ENCODE data around the gene CIBAR2.

The CIBAR2 gene

DNA sequence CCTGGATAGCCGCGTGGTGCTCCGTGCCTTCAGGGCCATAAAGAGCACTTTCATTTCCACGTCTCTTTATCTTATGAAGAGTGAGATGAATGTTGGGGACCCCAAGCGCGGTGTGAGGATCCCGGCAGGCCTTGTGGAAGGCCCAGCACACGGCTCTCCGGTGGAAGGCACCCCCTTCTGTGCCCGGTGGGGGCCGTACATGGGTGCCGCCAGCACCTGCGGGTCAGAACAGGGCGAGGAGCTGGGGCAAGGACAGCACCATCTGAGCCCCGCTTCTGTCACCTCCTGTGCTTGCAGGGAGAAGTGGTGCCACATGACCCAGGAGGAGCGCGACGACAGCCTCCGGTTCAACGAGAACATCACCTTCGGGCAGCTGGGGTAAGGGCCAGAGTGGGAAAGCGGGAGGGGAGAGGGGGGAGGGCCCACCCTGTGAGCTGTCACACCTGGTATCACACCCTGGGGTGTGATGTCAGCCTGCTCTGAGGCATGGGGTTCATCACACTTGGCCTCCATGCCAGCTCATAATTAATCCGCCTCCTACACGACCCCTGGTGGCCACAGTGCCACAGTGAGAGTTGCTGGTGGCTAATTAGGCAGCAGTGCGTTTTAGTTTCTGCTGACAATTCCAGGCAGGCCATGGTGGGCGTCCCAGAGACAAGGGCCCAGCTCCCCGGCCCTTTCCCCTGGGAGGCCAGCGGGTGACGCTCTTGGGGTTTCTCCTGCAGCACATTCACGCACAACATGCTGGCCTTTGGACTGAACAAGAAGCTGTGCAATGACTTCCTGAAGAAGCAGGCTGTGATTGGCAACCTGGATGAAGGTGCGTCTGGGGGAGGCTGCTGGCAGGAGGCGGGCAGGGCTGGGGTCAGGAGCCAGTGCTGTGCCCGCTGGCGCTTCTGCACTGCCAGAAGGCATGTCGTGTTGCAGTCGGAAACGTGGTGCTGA, 25.7 kb downstream of the CIBAR2 start:
- Histone ChIP-seq H3K36me3 (replicated peaks; ENCODE audit: low read depth, low read length) (no peaks in the 10 kb centered on the region), H4K20me1 (ENCODE audit: insufficient read depth, low read length) (no peaks in the 10 kb centered on the region), H3K9ac (ENCODE audit: low read length) (no peak overlapping the region), H2AFZ (ENCODE audit: low read depth, low read length) (0 out of 2 replicates have a peak overlapping the region, but pooled peaks have one; percentile 23), H3K4me2 (ENCODE audit: low read length) (peak overlapping the region; percentile 29; the same call in 1 of the 2 replicates), H3K27me3 (ENCODE audit: low read depth, low read length) (peaks cover 11% of the 10 kb centered on the region), H3K27ac (ENCODE audit: low read length) (no peak overlapping the region), H3K79me2 (ENCODE audit: low read length) (no peaks in the 10 kb centered on the region), H3K9me3 (ENCODE audit: insufficient read depth, low read length) (no peaks in the 10 kb centered on the region), H3K4me1 (ENCODE audit: low read length) (peaks cover 8% of the 10 kb centered on the region), H3K4me3 (ENCODE audit: low read length) (no peak overlapping the region)
- no peak for TF ChIP-seq EZH2phosphoT487 (IDR thresholded peaks at IDR 0.05; ENCODE audit: low read depth)
- TF ChIP-seq, protein P1, sequence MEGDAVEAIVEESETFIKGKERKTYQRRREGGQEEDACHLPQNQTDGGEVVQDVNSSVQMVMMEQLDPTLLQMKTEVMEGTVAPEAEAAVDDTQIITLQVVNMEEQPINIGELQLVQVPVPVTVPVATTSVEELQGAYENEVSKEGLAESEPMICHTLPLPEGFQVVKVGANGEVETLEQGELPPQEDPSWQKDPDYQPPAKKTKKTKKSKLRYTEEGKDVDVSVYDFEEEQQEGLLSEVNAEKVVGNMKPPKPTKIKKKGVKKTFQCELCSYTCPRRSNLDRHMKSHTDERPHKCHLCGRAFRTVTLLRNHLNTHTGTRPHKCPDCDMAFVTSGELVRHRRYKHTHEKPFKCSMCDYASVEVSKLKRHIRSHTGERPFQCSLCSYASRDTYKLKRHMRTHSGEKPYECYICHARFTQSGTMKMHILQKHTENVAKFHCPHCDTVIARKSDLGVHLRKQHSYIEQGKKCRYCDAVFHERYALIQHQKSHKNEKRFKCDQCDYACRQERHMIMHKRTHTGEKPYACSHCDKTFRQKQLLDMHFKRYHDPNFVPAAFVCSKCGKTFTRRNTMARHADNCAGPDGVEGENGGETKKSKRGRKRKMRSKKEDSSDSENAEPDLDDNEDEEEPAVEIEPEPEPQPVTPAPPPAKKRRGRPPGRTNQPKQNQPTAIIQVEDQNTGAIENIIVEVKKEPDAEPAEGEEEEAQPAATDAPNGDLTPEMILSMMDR (IDR thresholded peaks at IDR 0.05; ENCODE audit: low read depth, low read length): peak; percentile 60

DNA sequence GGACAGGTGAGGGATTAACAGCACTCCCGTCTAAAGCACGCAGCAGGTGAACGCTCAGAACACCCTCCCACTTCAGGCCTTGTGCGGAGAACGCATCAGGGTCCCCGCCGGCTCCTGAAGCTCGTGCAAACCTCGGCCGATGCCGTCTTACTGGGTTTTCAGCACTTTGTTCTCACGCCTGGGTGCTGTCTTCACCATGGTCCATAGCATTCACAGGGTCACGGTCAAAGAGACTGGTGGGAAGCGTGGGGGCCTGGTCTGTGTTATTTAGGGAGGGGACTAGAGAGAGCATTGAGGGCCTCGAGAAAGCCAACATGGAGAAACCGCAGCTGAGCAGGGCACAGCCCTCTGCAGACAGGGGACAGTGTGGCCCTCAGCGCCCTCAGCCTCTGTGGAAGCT, 26.6 kb downstream of the CIBAR2 start:
- Histone ChIP-seq H3K4me1 (ENCODE audit: low read length) (peaks cover 8% of the 10 kb centered on the region), H3K27ac (ENCODE audit: low read length) (no peak overlapping the region), H3K27me3 (ENCODE audit: low read depth, low read length) (peaks cover 11% of the 10 kb centered on the region), H2AFZ (ENCODE audit: low read depth, low read length) (no peak overlapping the region), H3K79me2 (ENCODE audit: low read length) (no peaks in the 10 kb centered on the region), H3K9me3 (ENCODE audit: insufficient read depth, low read length) (no peaks in the 10 kb centered on the region), H4K20me1 (ENCODE audit: insufficient read depth, low read length) (no peaks in the 10 kb centered on the region), H3K9ac (ENCODE audit: low read length) (no peak overlapping the region), H3K36me3 (replicated peaks; ENCODE audit: low read depth, low read length) (no peaks in the 10 kb centered on the region), H3K4me2 (ENCODE audit: low read length) (no peak overlapping the region), H3K4me3 (ENCODE audit: low read length) (no peak overlapping the region)
- TF ChIP-seq, protein P1 (IDR thresholded peaks at IDR 0.05; ENCODE audit: low read depth, low read length): no peak
- no peak for TF ChIP-seq EZH2phosphoT487 (IDR thresholded peaks at IDR 0.05; ENCODE audit: low read depth)

DNA sequence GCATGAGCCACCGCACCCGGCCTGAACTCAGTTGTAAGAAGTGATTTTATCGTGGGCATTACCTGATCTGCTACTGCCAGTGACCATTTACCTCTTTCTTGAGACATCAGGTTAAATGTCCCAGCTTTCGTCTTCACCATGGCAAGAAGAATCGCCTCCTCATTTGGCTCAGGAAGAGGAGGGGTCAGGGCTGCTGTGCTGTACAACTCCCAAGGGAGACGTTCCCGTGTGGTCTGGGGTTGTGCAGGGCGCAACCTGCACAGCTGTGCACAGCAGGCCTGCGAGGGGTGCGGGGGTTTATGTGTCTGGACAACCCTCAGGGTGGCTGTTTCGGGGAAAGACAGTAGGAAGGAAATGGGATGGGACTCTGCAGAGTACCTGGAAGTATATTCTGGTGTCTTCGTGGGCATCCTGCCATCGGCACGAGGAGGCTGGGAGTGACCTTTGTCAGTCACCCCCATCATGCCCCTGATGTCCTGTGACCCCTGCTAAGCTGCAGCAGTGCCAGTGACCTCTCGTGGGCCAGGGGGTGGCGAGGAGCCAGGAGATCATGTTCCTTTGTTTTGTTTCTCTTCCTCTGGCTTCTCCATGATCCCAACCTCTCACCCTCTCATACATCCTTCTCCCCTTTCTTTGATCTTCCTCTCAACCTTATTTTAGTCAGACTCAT, 27.3 kb downstream of the CIBAR2 start:
- Histone ChIP-seq H2AFZ (ENCODE audit: low read depth, low read length) (no peak overlapping the region), H3K4me2 (ENCODE audit: low read length) (no peak overlapping the region), H3K27ac (ENCODE audit: low read length) (no peak overlapping the region), H3K4me1 (ENCODE audit: low read length) (peaks cover 8% of the 10 kb centered on the region), H3K36me3 (replicated peaks; ENCODE audit: low read depth, low read length) (no peaks in the 10 kb centered on the region), H3K4me3 (ENCODE audit: low read length) (no peak overlapping the region), H3K27me3 (ENCODE audit: low read depth, low read length) (peaks cover 11% of the 10 kb centered on the region), H4K20me1 (ENCODE audit: insufficient read depth, low read length) (no peaks in the 10 kb centered on the region), H3K9ac (ENCODE audit: low read length) (no peak overlapping the region), H3K79me2 (ENCODE audit: low read length) (no peaks in the 10 kb centered on the region), H3K9me3 (ENCODE audit: insufficient read depth, low read length) (no peaks in the 10 kb centered on the region)
- TF ChIP-seq, protein P1 (IDR thresholded peaks at IDR 0.05; ENCODE audit: low read depth, low read length): no peak
- TF ChIP-seq EZH2phosphoT487 (IDR thresholded peaks at IDR 0.05; ENCODE audit: low read depth): no peak

DNA sequence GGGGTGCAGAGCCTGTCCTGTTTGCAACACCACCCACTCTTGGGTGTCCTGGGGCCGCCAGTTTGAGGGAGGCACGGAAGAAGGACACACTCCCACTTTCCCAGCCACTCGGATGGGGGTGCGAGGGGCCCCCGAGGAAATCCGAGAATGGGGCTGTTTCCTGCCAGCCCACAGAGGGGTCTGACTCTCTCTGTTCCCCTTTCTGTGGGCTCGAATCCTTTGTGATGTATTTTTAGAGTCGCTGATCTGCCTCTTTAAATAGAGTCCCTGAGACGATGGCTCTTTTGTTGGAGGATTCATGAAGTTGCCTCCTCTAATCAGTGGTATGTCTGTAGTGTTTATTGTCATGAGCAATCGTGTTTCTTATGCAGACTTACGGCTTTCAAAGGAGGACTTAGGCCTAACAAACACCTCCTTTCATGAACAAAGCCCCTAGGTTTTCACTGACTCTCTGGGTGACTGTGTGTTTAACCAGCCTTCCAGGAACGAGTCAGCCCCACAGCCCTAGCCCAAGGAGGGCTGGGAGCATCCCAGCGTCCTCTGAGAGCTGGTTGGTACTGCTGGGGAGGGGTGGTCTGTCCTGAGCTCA, 29.1 kb downstream of the CIBAR2 start:
- H3K36me3 ChIP-seq (replicated peaks; ENCODE audit: low read depth, low read length): no peaks in the 10 kb centered on the region
- no peaks in the 10 kb centered on the region for H3K9me3 ChIP-seq (ENCODE audit: insufficient read depth, low read length)
- no peak for TF ChIP-seq EZH2phosphoT487 (IDR thresholded peaks at IDR 0.05; ENCODE audit: low read depth)
- TF ChIP-seq, protein P1 (IDR thresholded peaks at IDR 0.05; ENCODE audit: low read depth, low read length): no peak
- no peak overlapping the region for H2AFZ ChIP-seq (ENCODE audit: low read depth, low read length)
- H3K4me3 ChIP-seq (ENCODE audit: low read length): no peak overlapping the region
- H3K27ac ChIP-seq (ENCODE audit: low read length): no peak overlapping the region
- H3K9ac ChIP-seq (ENCODE audit: low read length): no peak overlapping the region
- peaks cover 11% of the 10 kb centered on the region for H3K27me3 ChIP-seq (ENCODE audit: low read depth, low read length)
- peak overlapping the region; percentile 13; the same call in 1 of the 2 replicates for H3K4me2 ChIP-seq (ENCODE audit: low read length)
- H4K20me1 ChIP-seq (ENCODE audit: insufficient read depth, low read length): no peaks in the 10 kb centered on the region
- H3K4me1 ChIP-seq (ENCODE audit: low read length): peaks cover 8% of the 10 kb centered on the region
- H3K79me2 ChIP-seq (ENCODE audit: low read length): no peaks in the 10 kb centered on the region

Data from OCI-LY3 (cell line).